Vagina (tissue), 2 donors: Measurements from ENCODE around the gene DENND2D.

Experiments
- CTCF ChIP-seq, 3 experiments: fragments of 450-650 bp in 2 of 3; fragments of 200-600 bp in 1 of 3; sonication (generic) in 1 of 3; IDR thresholded peaks; one replicate each; pipeline ENCODE4 v1.5.1; 2017 to 2019; ENCODE audit warnings: antibody characterized with exemption in 3 of 3, mild to moderate bottlenecking in 2 of 3, moderate library complexity in 2 of 3
- POLR2A ChIP-seq, 2 donors: fragments of 450-650 bp; IDR thresholded peaks; one replicate each; pipeline ENCODE4 v1.6.1; 2017; ENCODE audit warnings: antibody characterized with exemption in 2 of 2, mild to moderate bottlenecking in 2 of 2, moderate library complexity in 2 of 2

GRCh38 chr1:111234866-111235265, 34.4 kb upstream of the DENND2D start:
- TF ChIP-seq POLR2A (IDR thresholded peaks at IDR 0.05) (no peak), CTCF (IDR thresholded peaks at IDR 0.05) (no peak)
